GOT3 (cell line): ENCODE results near the gene DLG2.
"Not testable (repeated sequence)": the region's sequence is repeated elsewhere in the genome, so short reads cannot be mapped to it uniquely, and the experiment has no call there.

Experiments used
- DNase-seq: peaks from one replicate; lab custom pipeline; 2025; ENCODE audit warnings: mixed read lengths; lab: John Stamatoyannopoulos, UW

Gene DLG2

DNA sequence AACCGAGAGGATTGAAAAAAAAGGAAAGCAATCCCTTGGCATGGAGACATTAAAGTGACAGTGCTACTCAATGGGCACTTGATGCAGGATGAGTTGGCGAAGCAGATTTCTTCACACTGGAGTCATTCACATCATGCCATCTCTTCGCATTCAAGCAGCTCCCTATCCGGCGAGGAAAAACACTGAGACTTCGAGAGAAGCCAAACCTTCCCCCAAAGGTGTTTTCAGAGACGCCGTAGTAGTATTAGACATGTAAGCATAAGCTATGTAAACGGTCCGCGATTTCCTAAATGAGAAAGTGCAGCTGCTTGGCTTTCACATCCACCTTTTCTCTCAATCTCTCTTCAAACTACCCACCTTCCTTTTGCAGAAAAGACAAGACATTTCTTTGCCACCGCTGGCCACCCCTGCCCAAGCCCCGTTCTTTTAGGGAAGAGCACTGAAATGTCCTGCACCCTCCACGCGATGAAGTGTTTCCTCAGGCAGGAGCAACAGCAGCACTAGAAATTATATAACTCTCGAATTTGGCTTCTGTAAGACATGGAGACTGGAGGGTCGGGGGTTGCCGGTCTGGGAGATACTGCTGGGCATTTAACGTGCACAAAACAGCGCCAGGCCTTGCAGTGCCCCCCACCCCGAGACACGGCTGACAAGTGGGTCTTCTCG is at the start of gene DLG2:
Gene DLG2 (minus strand): TSS at position 13 of the 666 bp plus-strand sequence.
- no peak for DNase-seq

GRCh38 chr11:85673393-85673792 is 46.2 kb upstream of the DLG2 start:
- no peak for DNase-seq

DNA sequence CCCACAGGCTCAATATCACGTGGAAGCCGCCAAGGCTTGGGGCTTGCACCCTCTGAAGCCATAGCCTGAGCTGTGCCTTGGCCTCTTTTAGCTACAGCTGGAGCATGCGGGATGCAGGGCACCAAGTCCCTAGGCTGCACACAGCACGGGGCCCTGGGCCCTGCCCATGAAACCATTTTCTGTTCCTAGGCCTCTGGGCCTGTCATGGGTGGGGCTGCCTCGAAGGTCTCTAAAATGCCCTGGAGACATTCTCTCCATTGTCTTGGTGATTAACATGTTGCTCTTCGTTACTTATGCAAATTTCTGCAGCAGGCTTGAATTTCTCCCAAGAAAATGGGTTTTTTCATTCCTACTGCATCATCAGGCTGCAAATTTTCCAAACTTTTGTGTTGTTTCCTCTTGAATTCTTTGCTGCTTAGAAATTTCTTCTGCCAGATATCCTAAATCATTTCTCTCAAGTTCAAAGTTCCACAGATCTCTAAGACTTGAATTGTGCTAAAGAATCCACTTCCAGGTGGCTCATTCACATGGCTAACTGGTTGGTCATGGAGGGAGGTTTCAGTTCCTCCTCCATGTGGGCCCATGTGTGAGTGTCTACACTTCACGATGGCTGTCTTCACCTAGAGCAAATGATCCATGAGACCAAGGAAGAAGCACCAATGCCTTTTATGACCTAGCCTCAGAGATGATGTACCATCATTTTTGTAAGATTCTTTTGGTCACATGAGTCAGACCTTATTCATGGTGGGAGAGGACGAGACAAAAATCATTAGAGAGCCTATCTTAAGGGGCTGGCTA is 45.2 kb upstream of the DLG2 start:
- DNase-seq: no peak

DNA sequence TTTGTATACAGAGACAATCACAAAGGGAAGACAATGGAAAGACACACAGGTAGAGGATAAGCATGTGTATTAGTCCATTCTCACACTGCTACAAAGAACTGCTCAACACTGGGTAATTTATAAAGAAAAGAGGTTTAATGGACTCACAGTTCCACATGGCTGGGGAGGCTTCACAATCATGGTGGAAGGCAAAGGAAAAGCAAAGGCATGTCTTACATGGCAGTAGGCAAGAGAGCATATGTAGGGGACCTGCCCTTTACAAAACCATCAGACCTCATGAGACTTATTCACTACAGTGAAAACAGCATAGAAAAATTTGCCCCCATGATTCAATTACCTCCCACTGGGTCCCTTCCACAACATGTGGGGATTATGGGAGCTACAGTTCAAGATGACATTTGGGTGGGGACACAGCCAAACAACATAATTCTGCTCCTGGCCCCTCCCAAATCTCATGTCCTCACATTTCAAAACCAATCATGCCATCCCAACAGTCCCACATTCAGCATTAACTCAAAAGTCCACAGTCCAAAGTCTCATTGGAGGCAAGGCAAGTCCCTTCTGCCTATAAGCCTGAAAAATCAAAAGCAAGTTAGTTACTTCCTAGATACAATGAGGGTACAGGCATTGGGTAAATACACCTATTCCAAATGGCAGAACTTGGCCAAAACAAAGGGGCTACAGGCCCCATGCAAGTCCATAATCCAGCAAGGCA is 44.0 kb upstream of the DLG2 start:
- DNase-seq: not testable (repeated sequence)

GRCh38 chr11:85668157-85668556 is 41.0 kb upstream of the DLG2 start:
- no peak for DNase-seq

DNA sequence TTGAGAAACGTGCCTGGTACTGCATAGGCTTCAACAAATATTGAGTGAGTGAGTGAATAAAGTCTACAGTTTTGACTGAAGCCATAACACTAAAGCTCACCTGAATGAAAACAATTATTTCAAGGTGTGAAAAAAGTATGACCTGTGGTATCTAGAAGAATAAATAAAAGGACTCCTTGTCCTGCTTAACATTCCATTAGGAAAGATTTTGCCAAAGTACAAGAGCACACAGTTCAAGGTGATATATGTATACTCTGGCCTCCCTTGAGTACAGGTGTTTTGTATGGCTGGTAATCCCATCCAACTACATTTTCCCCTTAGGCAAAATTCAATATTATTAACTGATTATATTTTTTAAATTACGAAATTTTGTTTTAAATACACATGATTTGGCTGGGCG is 39.5 kb upstream of the DLG2 start:
- no peak for DNase-seq

DNA sequence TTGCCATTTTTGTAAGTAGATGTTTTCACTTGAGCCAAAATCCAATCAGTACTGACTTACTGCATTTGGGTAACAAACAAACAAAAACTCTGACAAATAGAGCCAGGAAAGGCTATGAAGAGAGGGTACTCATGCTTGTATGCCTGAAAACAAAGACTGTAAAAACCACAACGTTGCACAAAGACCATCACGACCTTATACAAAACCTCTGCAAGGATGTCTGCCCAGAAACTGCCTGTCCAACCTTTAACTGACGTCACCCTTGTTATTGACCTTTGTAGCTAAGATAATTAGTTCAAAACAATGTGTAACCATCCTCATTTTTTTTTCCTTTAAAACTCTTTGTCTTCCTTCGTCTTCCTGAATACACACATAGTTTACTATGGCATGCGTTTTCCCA is 38.6 kb upstream of the DLG2 start:
- DNase-seq: no peak

DNA sequence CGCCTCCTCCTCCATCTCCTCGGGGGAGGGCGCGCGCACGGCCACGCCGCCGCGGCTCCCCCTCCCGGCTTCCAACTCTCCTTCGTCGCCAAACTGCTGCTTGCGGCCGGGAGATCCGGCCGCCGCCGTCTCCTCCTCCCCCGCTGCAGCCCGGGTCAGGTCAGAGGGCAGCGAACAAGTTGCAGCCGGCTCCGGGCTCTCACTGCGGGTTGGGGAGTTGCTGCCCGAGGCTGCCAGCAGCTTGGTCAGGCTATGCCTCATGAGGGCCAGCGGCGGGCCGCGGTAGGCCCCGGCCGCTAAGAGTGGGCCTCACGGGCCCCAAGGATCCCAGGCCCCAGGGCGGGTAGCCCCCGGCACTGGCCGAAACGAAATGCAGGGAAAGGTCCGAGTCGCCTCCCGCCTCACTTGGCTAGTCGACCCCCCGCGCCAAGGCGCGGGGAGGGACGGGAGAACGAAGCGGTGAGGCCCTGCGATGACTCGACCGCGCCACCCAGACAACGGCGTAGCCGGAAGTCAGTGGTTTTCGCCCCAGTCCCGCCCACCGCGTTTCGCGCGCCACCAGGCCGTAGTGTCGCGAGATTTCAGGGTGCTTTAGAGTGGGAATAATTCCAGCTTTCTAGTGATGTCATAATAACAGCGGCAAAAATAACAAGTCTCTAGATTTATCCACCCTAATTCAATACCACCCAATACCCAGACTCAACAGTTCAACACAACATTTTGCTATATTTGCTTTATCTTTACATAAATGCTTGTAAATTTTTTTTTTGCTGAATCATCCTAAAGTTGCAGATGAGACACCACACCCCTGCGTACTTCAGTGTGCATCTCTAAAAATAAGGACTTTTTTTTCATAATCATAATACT is 37.7 kb upstream of the DLG2 start, which contains the start of gene CREBZF:
Gene CREBZF (minus strand): TSS at position 515 of the 867 bp plus-strand sequence. CDS start 254 bp downstream, at position 261.
- DNase-seq: peak; percentile 67

DNA sequence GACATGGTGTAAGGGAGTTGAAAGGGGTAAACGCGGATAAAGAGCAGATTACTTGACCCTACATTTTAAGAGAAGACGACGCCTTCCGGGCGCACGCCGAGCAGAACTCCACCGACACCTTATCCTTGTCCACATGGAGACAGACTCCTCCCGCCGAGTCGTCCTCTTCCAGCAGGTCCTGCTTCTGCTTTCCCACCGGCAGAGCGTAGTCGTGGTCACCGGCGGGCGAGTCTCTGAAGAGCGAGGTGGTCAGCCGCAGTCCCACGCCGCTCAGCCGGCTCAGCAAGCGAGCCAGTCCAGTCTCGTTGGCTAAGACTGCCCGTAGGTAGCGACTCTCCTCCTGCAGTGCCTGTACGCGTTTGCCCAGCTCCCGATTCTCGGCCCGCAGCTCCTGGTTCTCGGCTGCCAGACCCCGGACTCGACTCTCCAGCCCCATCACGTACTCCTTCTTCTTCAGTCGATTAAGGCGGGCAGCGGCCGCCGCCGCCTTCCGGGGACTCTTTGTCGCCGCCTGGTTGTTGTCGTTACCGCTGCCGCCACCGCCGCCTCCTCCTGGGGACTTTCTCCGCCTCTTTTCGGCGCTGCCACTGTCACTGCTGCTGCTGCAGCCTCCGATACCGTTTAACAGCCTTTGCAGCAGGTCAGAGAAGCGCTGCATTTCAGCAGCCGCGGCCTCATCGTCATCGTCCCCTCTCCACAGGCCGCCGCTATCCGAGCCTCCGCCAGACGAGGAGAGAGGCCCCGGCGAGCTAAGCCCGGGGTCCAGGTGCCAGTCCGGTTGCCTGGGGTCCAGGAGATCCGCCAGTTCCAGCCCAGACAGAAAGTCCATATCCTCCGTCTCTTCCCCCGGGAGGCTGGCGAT is 36.8 kb upstream of the DLG2 start:
- DNase-seq: peak; percentile 18

DNA sequence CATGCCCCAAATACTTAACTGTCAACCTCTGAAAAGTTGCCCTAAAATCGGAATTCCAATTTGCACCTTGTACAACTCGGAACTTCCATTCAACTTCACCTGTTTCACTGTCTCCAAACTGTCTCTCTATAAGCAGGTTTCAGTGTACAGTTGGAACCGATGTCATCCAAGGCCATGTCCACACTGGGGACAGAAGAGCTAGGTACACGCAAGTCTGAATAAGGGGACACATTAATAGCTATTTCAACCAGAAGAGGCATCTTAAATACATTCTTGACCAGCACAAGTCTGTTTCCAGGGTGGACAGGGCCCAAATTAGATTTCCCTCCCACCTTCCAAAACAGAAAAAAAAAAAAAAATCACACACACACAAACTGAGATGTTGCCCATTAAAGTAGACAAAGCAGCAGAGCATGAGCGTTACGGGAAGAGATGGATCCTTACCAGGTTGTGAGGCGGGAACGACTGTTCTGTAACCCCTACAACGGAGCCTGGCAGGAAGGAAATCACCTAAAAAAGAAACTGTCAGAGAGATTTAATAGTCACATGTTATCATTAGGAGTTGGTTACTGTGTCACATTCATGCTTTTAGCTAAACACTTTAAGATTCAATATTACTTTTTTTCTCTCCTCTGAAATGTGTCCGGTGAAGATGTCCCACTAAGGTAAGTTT is 36.1 kb upstream of the DLG2 start:
- no peak for DNase-seq

- DNase-seq: no peak
These were observed 35.0 kb upstream of the DLG2 start for GRCh38 chr11:85661972-85662664.

DNA sequence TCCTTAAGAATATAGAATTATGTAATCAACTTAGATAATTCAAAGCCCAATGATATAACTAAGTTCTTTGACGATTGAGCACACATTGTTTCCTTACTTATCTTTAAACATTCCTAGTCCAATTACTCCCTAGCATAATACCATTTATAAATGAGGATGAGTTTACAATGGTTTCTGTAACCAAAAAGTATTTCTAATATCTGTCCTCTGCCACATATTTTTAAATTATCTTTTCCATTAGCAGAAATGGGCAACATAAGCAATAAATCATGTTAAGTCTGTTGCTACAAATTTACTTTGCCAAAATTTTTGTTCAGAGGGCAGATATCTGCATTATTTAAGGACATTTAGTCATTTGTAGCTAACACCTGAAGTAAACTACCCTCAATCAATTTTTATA is 31.0 kb upstream of the DLG2 start:
- DNase-seq: no peak

- no peak for DNase-seq
These were observed 29.6 kb upstream of the DLG2 start for GRCh38 chr11:85656777-85657176.

- DNase-seq: not testable (repeated sequence)
These were observed 27.2 kb upstream of the DLG2 start for GRCh38 chr11:85654343-85654742.

- DNase-seq: no peak
These were observed 25.8 kb upstream of the DLG2 start for GRCh38 chr11:85652786-85653447.

- DNase-seq: no peak
These were observed 24.0 kb upstream of the DLG2 start for GRCh38 chr11:85651118-85651517.

GRCh38 chr11:85647604-85648299 is 20.6 kb upstream of the DLG2 start, which contains the start of gene TMEM126A:
Gene TMEM126A, plus strand, starts transcription at chr11:85647967. Its CDS starts 2,289 bp downstream, at chr11:85650256.
- DNase-seq: peak; percentile 8

- DNase-seq: no peak
These were observed 19.9 kb upstream of the DLG2 start for GRCh38 chr11:85647078-85647477.
